Measurements from ENCODE around the gene HMCN1. TPM values are rescaled to one million over a fixed set of nuclear protein-coding genes. Genes with fewer than 3 reads are reported as not detected.
"Not testable (repeated sequence)": the region's sequence is repeated elsewhere in the genome, so short reads cannot be mapped to it uniquely, and the experiment has no call there.

HMCN1 gene
- total RNA-seq, 2 experiments from 2014 or later, result under 0.01 TPM; not detected in 1

GRCh38 chr1:185892831-185893403 lies 158.7 kb downstream of the HMCN1 start:
- POLR2A ChIA-PET, CTCF ChIA-PET: not testable (repeated sequence)

- ChIA-PET CTCF (no interaction called here), POLR2A (no interaction called here)
These were observed 160.6 kb downstream of the HMCN1 start for GRCh38 chr1:185894791-185895190.

GRCh38 chr1:185895208-185895900 lies 161.2 kb downstream of the HMCN1 start:
- CTCF ChIA-PET, result no interaction called here
- POLR2A ChIA-PET, result no interaction called here

- POLR2A ChIA-PET, result no interaction called here
- CTCF ChIA-PET, result no interaction called here
These were observed 162.7 kb downstream of the HMCN1 start for GRCh38 chr1:185896863-185897262.

- ChIA-PET POLR2A (no interaction called here), CTCF (no interaction called here)
These were observed 172.0 kb downstream of the HMCN1 start for GRCh38 chr1:185906186-185906585.

- ChIA-PET POLR2A (no interaction called here), CTCF (no interaction called here)
These were observed 173.1 kb downstream of the HMCN1 start for GRCh38 chr1:185907246-185907645.

- ChIA-PET CTCF (no interaction called here), POLR2A (no interaction called here)
These were observed 177.8 kb downstream of the HMCN1 start for GRCh38 chr1:185911978-185912377.

GRCh38 chr1:185912504-185912903 lies 178.3 kb downstream of the HMCN1 start:
- CTCF ChIA-PET, result no interaction called here
- POLR2A ChIA-PET, result no interaction called here

- POLR2A ChIA-PET, result no interaction called here
- CTCF ChIA-PET, result no interaction called here
These were observed 179.9 kb downstream of the HMCN1 start for GRCh38 chr1:185914089-185914488.

- CTCF ChIA-PET, result no interaction called here
These were observed 182.7 kb downstream of the HMCN1 start for GRCh38 chr1:185916861-185917260.

GRCh38 chr1:185917646-185918045 lies 183.5 kb downstream of the HMCN1 start:
- ChIA-PET CTCF (no interaction called here), POLR2A (no interaction called here)

More at GRCh38 chr1:185916861-185917260, 182.7 kb downstream of the HMCN1 start:
- POLR2A ChIA-PET, result no interaction called here

GRCh38 chr1:185920602-185921001 lies 186.4 kb downstream of the HMCN1 start:
- POLR2A ChIA-PET, result no interaction called here
- CTCF ChIA-PET, result no interaction called here

GRCh38 chr1:185921636-185922035 lies 187.4 kb downstream of the HMCN1 start:
- ChIA-PET CTCF (interaction anchor here (1.4 kb wide), 1 partner anchor 15 kb away, joined by 3 read pairs; no protein-coding TSS in a partner anchor), POLR2A (no interaction called here)

GRCh38 chr1:185926588-185926987 lies 192.4 kb downstream of the HMCN1 start:
- CTCF ChIA-PET, result no interaction called here
- POLR2A ChIA-PET, result no interaction called here

GRCh38 chr1:185929776-185930175 lies 195.6 kb downstream of the HMCN1 start:
- ChIA-PET POLR2A (no interaction called here), CTCF (no interaction called here)

GRCh38 chr1:185931438-185931837 lies 197.2 kb downstream of the HMCN1 start:
- CTCF ChIA-PET, result no interaction called here
- POLR2A ChIA-PET, result no interaction called here

GRCh38 chr1:185933580-185933979 lies 199.4 kb downstream of the HMCN1 start:
- ChIA-PET POLR2A (no interaction called here), CTCF (interaction anchor here (0.6 kb wide), 1 partner anchor 186 kb away, joined by 3 read pairs; no protein-coding TSS in a partner anchor)

GRCh38 chr1:185934476-185935189 lies 200.4 kb downstream of the HMCN1 start:
- ChIA-PET CTCF (no interaction called here), POLR2A (no interaction called here)

- CTCF ChIA-PET, result no interaction called here
- POLR2A ChIA-PET, result no interaction called here
These were observed 201.2 kb downstream of the HMCN1 start for GRCh38 chr1:185935360-185935759.

- CTCF ChIA-PET, result interaction anchor here (1.4 kb wide), 1 partner anchor 14 kb away, joined by 3 read pairs; no protein-coding TSS in a partner anchor
- POLR2A ChIA-PET, result no interaction called here
These were observed 202.4 kb downstream of the HMCN1 start for GRCh38 chr1:185936641-185937040.

- POLR2A ChIA-PET, result no interaction called here
- CTCF ChIA-PET, result no interaction called here
These were observed 204.2 kb downstream of the HMCN1 start for GRCh38 chr1:185938396-185938795.

All from activated CD8-positive, alpha-beta memory T cell treated with anti-CD3 and anti-CD28 coated beads for 36 hours (primary cell).